A204.1 (cell line): ENCODE measurements around the gene C22orf23.

Source experiments
- FAIRE-seq: peaks from 2 replicates; lab custom pipeline; 2012; peaks lifted over from hg19 to GRCh38; lab: Jason Lieb, UNC

C22orf23 gene

GRCh38 chr22:37897807-37898206 is 55.6 kb downstream of the C22orf23 start:
- FAIRE-seq: no peak

- no peak for FAIRE-seq
These were observed 56.5 kb downstream of the C22orf23 start for GRCh38 chr22:37896939-37897338.

GRCh38 chr22:37896181-37896592 is 57.2 kb downstream of the C22orf23 start:
- no peak for FAIRE-seq

- no peak for FAIRE-seq
These were observed 58.3 kb downstream of the C22orf23 start for GRCh38 chr22:37894939-37895670.

DNA sequence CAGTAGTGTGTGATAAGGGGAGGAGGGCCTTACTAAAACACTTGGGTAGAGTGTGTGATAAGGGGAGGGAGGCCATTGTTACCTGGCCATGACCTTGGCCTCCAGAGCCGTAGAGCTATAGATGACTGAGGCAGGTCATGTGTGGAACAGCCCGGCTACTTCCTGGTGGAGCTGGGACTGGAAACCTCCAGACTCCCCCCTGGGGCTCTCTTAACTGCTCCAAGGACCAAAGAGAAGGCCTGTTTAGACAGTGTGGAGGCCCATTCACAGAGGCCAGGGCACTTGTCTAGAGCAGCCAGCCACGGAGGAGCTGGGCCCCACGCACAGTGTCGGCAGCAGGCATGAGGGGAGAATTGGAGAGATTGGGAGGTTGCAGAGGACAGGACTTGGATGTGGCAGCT is 59.8 kb downstream of the C22orf23 start:
- FAIRE-seq: no peak
